COLO829 (cell line): ENCODE results near the gene DNASE1L1.
"Not testable (repeated sequence)": the region's sequence is repeated elsewhere in the genome, so short reads cannot be mapped to it uniquely, and the experiment has no call there.

Experiments used
- DNase-seq: peaks from one replicate; pipeline ENCODE4 v3.0.0; 2012; ENCODE audit warnings: low spot score

DNASE1L1 gene

DNA sequence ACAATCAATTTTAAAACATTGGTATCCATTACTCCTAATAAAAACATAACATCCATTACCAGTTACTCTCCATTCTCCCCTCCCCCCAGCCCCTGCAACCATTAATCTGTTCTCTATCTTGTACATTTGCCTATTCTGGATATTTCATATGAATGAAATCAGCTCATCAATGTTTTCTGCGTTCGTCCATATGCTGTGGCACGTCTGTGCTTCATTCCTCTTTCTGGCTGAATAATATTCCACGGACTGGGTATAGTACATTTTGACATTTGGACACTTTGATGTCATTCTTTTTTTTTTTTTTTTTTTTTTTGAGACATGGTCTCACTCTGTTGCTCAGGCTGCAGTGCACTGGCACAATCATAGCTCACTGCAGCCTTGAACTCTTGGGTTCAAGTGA lies 5.2 kb downstream of the DNASE1L1 start:
- DNase-seq = no peak

DNA sequence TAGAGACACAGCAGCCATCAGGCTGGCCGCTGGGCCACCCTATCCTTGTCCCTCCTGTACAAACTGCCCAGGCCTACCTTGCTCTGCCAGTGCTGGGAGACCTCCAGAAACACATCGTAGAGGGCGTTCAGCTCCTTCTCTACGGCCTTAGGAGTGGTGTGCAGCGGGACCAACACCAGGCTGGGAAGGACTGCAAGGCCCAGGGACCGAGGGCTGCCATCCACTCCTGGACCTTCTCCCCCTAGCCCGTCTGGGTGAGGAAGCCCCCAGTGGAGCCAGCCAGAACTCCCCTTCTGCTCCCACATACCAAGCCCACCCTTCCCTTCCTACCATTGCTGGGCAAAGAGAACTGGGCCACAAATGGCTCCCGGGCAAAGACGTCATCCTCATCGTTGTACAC lies 5.9 kb downstream of the DNASE1L1 start:
- no peak for DNase-seq

DNA sequence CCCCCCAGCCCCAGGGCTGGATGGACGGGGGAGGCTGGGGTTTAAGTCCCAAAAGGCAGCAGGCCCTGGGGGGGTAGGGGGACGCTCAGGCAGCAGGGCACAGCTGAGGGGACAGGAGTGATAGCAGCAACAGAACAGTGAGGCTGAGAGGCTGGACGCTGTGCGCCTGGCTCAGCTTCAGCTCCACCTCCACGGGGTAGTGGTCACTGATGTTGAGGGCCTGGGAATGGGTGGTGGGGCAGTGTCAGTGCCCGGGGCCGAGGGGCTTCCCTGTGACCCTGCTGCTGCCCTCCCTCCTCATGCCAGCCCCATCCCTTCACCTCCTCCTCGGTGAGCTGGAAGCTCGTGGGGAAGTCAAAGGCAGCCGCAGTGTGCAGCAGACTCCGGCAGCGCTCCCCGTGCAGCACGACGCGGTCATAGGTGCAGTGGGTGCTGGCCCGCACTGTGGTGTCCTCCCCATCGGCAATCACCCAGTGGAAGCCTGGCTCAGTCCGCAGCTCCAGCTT lies 6.4 kb downstream of the DNASE1L1 start:
- DNase-seq = no peak

DNA sequence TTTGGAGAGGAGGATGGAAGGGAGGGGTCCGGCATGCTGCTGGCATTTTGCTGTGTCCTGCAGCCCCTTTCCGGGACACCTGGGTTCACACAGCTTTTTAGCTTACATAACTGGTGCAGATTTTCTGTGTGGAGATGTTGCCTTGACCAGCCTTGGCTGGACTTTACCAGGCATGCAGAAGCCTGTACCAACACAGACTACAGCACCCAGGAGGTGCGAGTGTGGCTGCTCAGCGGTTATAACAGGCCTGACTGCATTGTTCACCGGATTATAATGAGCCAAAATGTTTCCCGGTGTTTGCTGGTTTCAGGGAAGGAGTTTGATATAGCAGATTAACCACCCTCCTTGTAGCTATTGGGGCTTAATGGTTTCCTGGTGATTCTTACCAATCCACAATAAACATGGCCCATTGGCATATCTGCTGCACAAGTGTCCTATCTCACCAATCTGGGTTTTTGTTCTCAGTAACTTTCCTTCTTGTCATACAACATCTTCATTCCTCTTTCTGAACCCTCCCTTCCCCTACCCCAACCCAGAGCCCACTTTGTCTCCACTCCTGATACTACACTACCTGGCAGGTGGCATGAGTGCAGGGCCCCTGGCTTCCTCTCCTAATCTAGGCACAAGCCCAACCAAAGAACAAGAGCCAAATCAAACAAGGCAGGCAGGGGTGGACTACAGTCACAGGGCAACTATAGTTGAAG lies 7.0 kb downstream of the DNASE1L1 start:
- DNase-seq = no peak

DNA sequence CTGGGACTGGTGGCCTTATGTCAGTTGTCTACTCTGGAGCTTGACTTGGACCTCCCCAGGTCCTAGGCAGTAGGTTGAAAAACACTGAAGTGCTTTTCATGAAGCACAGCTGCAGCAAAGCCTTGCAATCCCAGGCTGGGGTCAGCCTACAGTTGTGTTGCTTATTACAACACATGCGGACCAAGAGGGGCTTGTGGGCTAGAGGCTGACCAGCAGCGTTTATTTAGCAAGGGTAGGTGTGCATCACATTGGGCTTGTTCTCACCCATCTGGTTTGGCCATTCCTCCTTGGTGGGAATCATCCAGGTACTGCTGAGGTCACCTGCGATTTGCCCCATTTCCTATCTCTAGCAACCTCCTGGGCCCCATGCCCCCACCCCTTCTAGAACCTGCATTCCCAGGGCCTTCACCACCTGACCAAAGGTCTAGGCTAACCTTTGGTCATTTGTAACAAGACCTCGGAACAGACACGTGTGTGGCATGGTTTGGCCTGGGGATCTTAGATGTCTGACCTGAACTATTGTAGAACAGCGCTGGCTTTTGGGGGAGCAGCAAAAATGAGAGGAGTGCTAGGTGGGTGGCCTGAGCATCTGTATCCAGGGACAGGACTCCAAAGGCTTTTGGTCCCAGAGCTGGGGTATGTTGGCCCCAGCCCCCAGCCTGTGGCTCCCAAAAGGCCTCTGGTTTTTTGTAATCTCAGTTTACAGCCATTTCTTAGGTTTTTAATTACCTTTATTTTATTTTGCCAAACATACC lies 7.8 kb downstream of the DNASE1L1 start:
- no peak for DNase-seq

DNA sequence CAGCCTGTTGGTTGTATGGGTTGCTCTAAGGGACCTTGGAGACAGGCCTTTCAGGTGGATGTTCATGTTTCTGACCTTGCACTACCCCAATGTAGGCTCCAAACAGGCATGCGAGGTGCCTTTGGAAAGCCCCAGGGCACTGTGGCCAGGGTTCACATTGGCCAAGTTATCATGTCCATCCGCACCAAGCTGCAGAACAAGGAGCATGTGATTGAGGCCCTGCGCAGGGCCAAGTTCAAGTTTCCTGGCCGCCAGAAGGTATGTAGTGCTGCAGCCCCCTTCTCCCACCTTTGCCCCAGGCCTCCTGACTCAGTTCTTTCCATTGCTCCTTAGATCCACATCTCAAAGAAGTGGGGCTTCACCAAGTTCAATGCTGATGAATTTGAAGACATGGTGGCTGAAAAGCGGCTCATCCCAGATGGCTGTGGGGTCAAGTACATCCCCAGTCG lies 8.7 kb downstream of the DNASE1L1 start:
- not testable (repeated sequence) for DNase-seq

DNA sequence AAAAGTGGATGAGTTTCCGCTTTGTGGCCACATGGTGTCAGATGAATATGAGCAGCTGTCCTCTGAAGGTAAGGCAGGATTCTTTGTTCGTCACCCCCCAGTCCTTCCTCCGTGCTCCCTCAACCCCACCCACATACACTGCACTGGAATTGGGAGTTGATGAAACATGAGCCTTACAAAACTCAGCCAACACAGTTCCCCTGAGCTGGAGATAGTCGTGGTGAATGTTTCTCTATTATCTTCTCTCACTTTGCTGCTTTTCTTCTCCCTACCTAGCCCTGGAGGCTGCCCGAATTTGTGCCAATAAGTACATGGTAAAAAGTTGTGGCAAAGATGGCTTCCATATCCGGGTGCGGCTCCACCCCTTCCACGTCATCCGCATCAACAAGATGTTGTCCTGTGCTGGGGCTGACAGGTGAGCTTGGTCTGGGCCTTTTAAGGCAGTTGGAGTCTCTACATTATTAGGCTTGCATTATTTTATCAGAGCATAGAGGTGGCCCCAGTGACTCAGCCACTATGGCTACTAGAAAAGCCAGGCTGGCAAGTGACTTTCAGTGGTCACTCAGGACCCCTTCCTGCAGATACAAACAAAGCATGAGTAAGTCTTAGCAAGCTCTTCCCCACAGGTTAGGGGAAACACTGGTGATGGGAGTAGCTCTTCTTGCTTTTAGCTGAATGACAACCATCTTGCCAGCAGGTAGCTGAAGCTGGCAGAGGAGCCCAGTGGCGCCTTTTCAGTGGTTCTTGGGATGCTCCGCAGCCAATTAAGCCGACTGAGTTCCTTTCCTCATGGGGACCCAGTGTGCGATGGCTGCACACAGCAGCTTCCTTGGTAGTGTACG lies 9.3 kb downstream of the DNASE1L1 start:
- no peak for DNase-seq

DNA sequence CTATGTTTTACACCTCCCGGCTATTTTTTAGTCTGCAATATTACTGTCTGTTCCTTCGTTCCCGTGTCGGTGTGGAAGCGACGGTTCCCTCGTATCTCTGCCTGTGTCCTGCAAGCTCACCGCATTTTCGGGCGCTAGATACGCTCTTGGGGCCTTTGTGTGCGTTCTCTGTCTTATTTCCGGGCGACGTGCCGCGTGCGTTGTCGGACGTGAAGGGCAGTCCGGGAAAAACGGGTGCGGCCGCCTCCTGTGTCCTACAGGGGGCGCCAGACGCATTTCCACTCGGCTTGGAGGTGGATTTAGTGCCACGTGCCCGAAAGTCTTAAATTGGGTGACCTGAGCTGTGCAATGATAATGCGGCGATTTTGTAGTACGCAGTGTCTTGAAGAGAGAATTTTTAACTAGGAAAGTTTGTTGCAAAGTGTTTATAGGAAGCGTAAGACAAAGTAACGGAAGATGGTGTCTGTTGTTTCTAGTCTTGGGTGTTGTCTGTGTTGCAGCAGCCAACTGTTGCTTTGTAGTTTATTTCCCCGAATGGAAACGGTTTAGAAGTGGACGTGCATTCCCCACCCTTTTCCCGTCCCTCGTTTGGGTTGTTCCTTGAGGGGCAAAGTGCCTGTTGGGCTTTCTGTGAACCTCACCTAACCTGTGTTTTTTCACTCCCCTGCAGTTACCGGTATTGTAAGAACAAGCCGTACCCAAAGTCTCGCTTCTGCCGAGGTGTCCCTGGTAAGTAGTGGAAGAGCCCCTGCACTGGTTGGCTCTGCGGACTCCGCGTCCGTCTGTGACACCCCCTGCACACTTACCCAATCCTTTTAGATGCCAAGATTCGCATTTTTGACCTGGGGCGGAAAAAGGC lies 10.2 kb downstream of the DNASE1L1 start:
- peak; percentile 48 for DNase-seq

DNA sequence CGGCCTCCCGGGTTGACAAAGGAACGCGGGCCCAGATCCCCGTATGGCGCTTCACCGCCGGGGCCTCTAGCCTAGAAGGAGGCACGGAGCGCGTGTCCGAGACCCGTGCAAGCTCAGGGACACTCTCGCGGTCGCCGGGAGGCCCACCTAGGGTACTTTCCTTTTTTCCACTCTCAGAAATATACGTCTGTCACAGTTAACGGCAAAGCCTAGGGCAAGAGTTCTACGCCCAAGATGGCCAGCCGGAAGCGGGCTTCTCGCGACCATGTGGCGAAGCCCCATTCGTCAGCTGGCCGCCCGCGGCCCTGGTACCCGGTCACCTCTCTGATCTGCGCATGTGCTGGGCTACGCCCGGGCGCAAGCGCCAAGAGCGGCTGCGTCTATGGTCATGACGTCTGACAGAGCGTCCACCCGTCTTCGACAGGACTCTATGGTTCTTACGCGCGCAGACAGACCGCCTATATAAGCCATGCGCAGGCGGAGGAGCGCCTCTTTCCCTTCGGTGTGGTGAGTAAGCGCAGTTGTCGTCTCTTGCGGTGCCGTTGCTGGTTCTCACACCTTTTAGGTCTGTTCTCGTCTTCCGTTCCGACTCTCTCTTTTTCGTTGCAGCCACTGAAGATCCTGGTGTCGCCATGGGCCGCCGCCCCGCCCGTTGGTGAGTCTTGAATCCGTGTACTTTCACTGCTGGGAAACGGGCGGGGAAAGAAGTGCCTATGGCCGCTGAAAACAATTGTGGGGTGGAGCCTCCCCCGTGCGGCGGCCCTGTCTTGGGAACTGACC lies 11.0 kb downstream of the DNASE1L1 start, which contains the start of gene RPL10:
Gene RPL10 (plus strand): TSS at position 490 of the 780 bp plus-strand sequence. CDS start 143 bp downstream, at position 633.
- DNase-seq = peak; percentile 98

DNA sequence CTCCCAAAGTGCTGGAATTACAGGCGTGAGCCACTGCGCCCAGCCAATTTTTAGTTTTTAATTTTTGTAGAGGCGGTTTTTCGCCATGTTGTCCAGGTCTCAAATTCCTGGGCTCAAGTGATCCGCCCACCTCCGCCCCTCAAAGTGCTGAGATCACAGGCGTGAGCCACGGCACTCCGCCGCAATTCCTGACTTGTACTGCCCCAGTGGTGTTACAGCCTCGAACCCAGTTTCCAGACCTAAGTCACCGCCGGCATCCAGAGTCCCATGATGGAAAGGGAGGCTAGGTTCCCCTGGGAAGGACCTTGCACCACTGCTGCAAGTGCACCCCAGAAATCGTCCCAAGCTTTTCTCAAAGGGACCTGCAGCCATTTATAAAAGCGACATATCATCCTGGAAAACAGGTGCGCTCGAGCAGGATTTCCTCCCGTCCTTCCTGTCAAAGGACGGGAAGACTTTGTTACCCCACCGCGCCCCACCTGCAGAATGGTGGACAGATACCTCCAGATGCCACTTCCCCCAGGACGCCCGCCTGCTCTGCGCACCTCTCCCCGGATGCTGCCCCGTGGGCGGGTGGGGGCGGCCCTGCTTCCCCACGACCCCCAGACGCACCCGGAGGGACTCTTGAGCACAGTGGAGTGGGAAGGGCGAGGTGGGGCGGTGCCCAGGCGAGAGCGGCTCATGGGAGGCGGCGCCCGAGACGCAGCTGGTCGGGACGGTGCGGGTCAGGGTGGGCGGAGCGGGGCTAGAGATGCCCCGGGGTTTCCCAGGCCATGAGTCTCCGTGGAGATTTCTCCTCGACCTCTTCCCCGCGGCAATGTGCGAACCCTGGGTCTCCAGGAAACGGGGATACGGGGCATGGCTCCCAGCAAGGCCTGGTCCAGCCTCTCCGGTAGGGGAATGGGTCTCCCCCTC lies 11.8 kb downstream of the DNASE1L1 start:
- peak; percentile 41 for DNase-seq

DNA sequence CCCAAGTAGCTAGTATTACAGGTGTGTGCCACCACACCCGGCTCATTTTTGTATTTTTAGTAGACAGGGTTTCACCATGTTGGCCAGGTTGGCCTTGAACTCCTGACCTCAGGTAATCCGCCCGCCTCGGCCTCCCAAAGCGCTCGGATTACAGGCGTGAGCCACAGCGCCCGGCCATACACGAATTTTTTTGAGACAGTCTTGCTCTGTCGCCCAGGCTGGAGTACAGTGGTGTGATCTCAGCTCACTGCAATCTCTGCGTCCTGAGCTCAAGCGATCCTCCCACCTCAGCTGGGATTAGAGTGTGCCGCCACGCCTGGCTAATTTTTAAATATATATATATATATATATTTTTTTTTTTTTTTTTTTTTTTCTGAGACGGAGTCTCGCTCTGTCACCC lies 12.7 kb downstream of the DNASE1L1 start:
- not testable (repeated sequence) for DNase-seq

DNA sequence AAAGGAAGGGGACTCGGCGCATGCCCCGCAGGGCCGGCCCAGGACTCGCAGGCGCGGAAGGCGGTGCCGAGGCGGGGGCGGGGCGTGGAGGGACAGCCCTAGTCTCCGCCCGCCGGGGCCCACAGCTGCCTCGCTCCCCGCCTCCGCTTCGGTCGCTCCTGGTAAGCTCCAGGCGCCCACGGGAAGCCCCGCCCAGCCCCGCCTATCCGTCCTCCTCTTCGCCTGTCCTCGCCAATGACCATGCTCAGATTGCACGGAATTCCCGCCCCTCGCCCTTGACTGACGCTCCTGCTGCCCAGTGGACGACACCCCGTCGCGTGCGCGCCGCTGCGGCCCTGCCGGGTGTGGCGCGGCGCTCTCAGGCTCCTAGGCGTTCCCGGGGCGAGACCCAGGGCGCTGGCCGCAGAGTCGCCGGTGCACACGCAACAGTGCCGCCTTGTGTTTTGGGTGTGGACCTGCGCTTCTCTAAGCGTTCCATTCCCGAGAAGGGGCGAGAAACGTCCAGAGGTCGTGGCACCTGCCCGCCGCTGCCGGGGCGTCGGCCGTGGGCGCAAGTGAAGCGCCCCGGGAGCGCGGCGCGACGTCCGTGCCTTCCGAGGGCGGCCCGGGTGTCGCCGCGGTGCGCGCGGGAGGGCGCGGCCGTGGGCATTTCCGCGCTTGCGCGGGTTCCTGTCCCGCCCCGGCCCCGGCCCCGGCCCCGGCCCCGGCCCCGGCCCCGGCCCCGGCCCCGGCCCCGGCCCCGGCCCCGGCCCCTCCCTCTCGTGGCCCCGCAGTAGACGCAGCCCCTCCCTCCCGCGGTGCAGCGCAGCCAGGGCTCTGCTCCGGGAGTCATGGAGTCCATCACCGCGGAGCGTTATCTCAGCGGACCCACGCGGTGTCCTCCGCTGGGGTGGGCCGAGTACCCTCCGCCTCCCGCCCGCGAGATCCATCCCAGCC lies 19.0 kb downstream of the DNASE1L1 start:
- not testable (repeated sequence) for DNase-seq

DNA sequence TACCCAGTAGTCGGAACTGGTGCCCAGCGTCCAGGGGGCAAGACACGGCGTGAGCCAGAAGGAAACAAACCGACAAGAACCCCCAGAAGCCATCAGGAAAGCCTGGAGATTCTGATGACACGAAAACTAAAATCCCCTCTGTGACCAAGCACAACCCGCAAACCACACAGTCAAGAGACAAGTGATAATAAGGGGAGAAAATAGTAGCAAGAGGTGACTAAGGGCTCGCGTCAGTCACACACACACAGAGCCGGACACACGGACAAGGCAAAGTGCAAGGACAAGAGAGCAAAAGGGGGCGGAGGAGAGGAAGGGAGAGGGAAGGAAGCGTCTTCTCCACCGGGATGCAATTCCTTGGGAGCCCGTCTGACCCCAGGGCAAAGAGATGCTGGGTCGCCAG lies 20.4 kb downstream of the DNASE1L1 start:
- DNase-seq = not testable (repeated sequence)

DNA sequence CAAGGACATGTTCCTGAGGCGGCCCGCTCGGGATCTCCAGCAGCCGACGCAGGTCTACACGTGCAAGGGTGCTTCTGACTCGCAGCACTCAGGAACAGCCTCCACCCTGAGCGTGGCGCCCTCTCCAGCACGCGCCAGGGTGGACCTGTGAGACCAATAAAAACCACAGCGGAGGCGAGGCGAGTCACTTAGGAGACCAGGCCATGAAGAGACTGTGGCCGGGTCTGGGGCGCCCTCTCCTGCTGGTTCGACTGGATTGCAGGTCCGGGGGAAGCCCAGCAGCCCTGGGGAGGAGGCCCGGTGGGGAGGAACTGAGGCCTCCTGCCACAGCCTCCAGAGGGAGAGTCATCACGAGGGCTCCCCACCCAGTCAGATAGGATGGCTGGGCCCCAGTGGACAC lies 21.0 kb downstream of the DNASE1L1 start:
- not testable (repeated sequence) for DNase-seq

DNA sequence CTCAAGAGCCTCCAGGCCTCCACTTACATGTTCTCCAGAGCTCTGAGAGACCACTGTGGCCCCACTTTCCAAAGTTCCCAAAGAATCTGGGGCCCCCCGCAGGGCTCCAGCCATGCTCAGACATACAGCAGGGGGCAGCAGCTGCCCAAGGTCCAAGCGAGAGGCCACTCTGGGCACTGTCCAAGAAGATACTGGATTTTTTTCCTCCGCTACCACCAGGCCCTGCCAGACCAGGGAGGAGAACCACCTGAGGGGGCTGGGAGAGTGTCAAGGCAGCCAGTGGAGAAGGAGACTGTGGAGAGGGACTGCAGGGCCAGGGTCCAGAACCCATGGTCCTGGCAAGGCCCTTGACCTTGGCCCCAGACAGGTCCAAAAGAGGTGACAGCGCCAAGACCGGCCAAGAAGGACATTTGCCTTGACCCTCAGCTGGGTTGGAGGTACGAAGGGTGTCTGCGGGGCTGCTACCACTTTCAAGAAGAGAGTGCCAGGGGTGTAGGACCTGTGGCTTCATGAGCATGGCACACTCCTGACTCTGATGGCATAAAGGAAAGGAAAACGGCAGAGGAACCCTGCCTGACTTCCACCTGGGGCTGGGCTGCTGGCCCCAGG lies 24.7 kb downstream of the DNASE1L1 start:
- DNase-seq = no peak

DNA sequence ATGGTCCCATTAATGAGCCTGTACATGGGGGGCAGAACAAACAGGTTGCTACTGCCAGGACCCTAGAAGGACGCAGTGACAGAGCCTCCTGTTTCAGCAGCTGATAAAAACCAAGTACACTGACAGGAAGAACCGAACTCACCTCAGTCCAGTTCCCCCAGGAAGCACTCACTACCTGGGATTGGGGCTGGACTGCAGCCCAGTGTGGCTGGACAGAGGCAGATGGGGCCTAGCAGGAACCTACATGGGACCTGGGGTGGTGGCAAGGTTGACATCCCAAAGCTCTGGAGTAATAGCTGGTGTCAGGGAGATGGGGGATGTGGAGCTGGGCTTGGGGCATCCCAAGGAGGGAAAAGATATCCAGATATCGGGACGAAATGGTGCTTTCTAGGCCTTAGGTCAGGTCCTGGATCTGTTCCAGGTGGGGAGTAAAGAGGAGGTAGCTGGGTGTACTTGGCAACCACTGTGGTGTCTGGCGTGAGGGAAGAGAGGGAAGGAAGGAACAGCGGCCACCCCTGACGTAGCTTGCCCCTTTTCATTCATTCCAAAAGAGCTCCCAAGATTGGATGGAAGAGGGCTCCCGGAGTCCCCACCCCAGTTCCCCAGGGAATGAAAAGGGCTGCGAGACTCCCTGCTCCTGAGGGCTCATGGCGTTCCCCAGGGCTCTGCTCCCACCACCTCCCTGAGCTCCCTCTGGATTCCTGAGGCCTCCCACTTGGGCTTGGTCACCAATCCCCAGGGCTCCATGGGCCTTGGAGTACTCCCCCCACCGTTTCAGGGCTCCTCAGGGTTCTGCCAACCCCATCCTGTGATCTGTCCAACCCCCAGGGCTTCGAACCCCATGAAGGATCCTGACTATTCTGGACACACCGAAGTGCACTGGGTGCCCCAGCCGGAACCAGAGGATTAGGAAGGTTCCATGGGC lies 25.4 kb downstream of the DNASE1L1 start:
- DNase-seq = no peak
